ENCODE data around the gene DNAAF6.

GRCh38 chrX:107293056-107293455 is 86.6 kb downstream of the DNAAF6 start:
- no peak for TF ChIP-seq CTCF (IDR thresholded peaks at IDR 0.05; ENCODE audit: low read depth, low read length)
- TF ChIP-seq MAX (IDR thresholded peaks at IDR 0.05; ENCODE audit: low read depth, low read length): no peak
- no peak for TF ChIP-seq POLR2A (IDR thresholded peaks at IDR 0.05; ENCODE audit: extremely low read depth, insufficient read length)
- no peak for TF ChIP-seq MYC (IDR thresholded peaks at IDR 0.05; ENCODE audit: low read depth, low read length)

Measured in NB4 (cell line).